GM21717 (cell line): Measurements from ENCODE around the gene UMPS.
"Not testable (repeated sequence)": the region's sequence is repeated elsewhere in the genome, so short reads cannot be mapped to it uniquely, and the experiment has no call there.

Experiments
- ATAC-seq: cut with Tn5 transposase; IDR thresholded peaks from one replicate; pipeline ENCODE4 v1.9.1; 2021; ENCODE audit warnings: mild to moderate bottlenecking, moderate library complexity; ENCODE audit not compliant: unreplicated experiment

UMPS gene

GRCh38 chr3:124705552-124705951, 24.7 kb upstream of the UMPS start:
- no peak for ATAC-seq

GRCh38 chr3:124707223-124707622, 23.0 kb upstream of the UMPS start:
- ATAC-seq = not testable (repeated sequence)

GRCh38 chr3:124707656-124708062, 22.6 kb upstream of the UMPS start:
- no peak for ATAC-seq

GRCh38 chr3:124714223-124714853, 15.9 kb upstream of the UMPS start:
- ATAC-seq = no peak

- ATAC-seq = no peak
Measured at GRCh38 chr3:124722589-124722988, 7.7 kb upstream of the UMPS start.

GRCh38 chr3:124730941-124731297, 667 bp downstream of the UMPS start:
- no peak for ATAC-seq

GRCh38 chr3:124731760-124732159, 1.5 kb downstream of the UMPS start:
- no peak for ATAC-seq

- no peak for ATAC-seq
Measured at GRCh38 chr3:124741027-124741426, 10.8 kb downstream of the UMPS start.

- ATAC-seq = no peak
Measured at GRCh38 chr3:124745756-124746155, 15.5 kb downstream of the UMPS start.

GRCh38 chr3:124747111-124747981, 17.1 kb downstream of the UMPS start:
- no peak for ATAC-seq

GRCh38 chr3:124748560-124749198, 18.4 kb downstream of the UMPS start:
- no peak for ATAC-seq

GRCh38 chr3:124749877-124750276, 19.6 kb downstream of the UMPS start:
- not testable (repeated sequence) for ATAC-seq

GRCh38 chr3:124751501-124751900, 21.2 kb downstream of the UMPS start:
- ATAC-seq = no peak

GRCh38 chr3:124752051-124752450, 21.8 kb downstream of the UMPS start:
- no peak for ATAC-seq

GRCh38 chr3:124757926-124758325, 27.7 kb downstream of the UMPS start:
- not testable (repeated sequence) for ATAC-seq

GRCh38 chr3:124758851-124759635, 28.8 kb downstream of the UMPS start:
- no peak for ATAC-seq

- no peak for ATAC-seq
Measured at GRCh38 chr3:124759666-124760401, 29.6 kb downstream of the UMPS start.

GRCh38 chr3:124760601-124761000, 30.3 kb downstream of the UMPS start:
- ATAC-seq = no peak

- ATAC-seq = no peak
Measured at GRCh38 chr3:124761250-124761796, 31.1 kb downstream of the UMPS start.
